ENCODE measurements around the gene OSER1. TPM values are rescaled to one million over a fixed set of nuclear protein-coding genes. Genes with fewer than 3 reads are reported as not detected.
A peak's percentile ranks its signal among the peaks of the same experiment; 100 is the strongest.

OSER1 gene
- total RNA-seq, 1 donor from 2014 or later, result 29.6 TPM

DNA sequence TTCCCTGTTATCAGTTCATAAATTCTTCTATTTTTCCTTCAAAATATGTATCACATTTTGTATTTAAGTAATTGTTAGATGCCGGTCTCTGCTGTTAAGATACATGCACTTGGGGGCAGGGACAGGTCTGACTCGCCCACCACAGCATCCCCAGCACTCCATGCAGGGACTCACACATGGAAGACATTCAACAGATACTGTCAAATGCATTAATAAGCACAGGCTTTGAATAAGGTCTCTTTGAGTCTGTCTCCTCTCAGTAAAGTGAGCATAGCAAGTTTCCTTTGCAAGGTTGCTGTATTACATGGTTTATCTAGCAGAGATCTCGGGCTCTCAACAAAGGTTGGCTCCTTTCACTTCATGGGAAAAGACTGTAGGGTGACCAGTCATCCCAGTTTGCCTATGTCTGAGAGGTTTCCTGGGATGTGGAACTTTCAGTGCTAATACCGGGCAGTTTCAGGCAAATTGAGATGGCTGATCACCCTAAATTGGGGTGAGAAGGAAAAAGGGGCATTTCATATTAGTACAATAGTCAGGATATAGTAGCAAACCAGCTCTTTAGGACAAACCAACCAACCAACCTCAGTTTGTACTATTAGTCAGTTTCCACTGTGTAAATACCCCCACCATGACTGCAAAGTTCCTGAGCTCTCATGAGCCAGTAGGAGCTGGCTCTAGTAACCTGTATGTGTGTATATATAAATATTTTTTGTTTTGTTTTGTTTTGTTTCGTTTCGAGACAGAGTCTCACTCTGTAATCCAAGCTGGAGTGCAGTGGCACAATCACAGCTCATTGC is 38.6 kb downstream of the OSER1 start:
- Histone ChIP-seq H3K36me3 (no peaks in the 10 kb centered on the region), H3K4me3 (no peak overlapping the region), H3K4me1 (no peaks in the 10 kb centered on the region), H3K9me3 (no peaks in the 10 kb centered on the region), H3K27me3 (no peaks in the 10 kb centered on the region), H3K27ac (no peak overlapping the region)
- intact Hi-C loops (cut with DNase I), result no loop called here
- ATAC-seq (no peak), DNase-seq (no peak)
- TF ChIP-seq CTCF (IDR thresholded peaks at IDR 0.05), result no peak

- intact Hi-C loops (cut with DNase I), result no loop called here
- H3K36me3 ChIP-seq, result no peaks in the 10 kb centered on the region
- no peak for DNase-seq
- no peak overlapping the region for H3K4me3 ChIP-seq
- no peaks in the 10 kb centered on the region for H3K4me1 ChIP-seq
- H3K27me3 ChIP-seq, result no peaks in the 10 kb centered on the region
- no peaks in the 10 kb centered on the region for H3K9me3 ChIP-seq
- no peak for ATAC-seq
- no peak for TF ChIP-seq CTCF (IDR thresholded peaks at IDR 0.05)
- no peak overlapping the region for H3K27ac ChIP-seq
Observed at GRCh38 chr20:44170816-44171410, 39.7 kb downstream of the OSER1 start.

- H3K9me3 ChIP-seq, result no peaks in the 10 kb centered on the region
- no peak overlapping the region for H3K4me3 ChIP-seq
- no peaks in the 10 kb centered on the region for H3K27me3 ChIP-seq
- DNase-seq (no peak), ATAC-seq (no peak)
- intact Hi-C loops (cut with DNase I), result no loop called here
- TF ChIP-seq CTCF (IDR thresholded peaks at IDR 0.05), result no peak
- no peaks in the 10 kb centered on the region for H3K36me3 ChIP-seq
- no peaks in the 10 kb centered on the region for H3K4me1 ChIP-seq
- H3K27ac ChIP-seq, result no peak overlapping the region
Observed at GRCh38 chr20:44167736-44168135, 42.8 kb downstream of the OSER1 start.

- H3K4me1 ChIP-seq, result no peaks in the 10 kb centered on the region
- no peak overlapping the region for H3K27ac ChIP-seq
- H3K4me3 ChIP-seq, result no peak overlapping the region
- no peaks in the 10 kb centered on the region for H3K9me3 ChIP-seq
- TF ChIP-seq CTCF (IDR thresholded peaks at IDR 0.05), result no peak
- no peaks in the 10 kb centered on the region for H3K36me3 ChIP-seq
- DNase-seq (no peak), ATAC-seq (peak; percentile 50)
- H3K27me3 ChIP-seq, result no peaks in the 10 kb centered on the region
- intact Hi-C loops (cut with DNase I), result no loop called here
Observed at GRCh38 chr20:44166477-44166876, 44.1 kb downstream of the OSER1 start.

DNA sequence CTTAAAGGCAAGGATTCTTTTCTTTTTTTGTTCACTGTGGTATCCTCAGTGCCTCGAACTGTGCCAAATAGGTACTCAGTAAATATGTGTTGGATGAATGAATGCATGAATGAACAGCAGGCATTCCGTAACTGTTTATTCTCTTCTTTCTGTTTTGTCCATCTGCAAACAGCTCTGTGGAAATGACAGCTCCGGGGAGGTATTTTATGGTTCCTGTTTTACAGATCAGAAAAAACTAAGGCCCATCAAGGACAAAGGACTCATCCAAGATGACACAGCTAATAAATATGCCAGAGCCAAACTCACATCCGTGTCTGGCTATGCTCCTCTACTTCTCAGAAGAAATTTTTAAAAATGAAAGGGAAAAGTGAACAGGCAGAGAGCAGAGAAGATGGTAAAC is 44.6 kb downstream of the OSER1 start:
- no peak for DNase-seq
- H3K9me3 ChIP-seq, result no peaks in the 10 kb centered on the region
- ATAC-seq, result no peak
- no peaks in the 10 kb centered on the region for H3K27me3 ChIP-seq
- H3K4me3 ChIP-seq, result no peak overlapping the region
- no peak for TF ChIP-seq CTCF (IDR thresholded peaks at IDR 0.05)
- H3K36me3 ChIP-seq, result no peaks in the 10 kb centered on the region
- intact Hi-C loops (cut with DNase I), result no loop called here
- no peak overlapping the region for H3K27ac ChIP-seq
- H3K4me1 ChIP-seq, result no peaks in the 10 kb centered on the region
